K562 (cell line): Measurements from ENCODE around the gene PPP1R16B. TPM values are rescaled to one million over a fixed set of nuclear protein-coding genes. Genes with fewer than 3 reads are reported as not detected.
A peak's percentile ranks its signal among the peaks of the same experiment; 100 is the strongest.

Experiments
- BDP1 ChIP-seq: IDR thresholded peaks from 3 replicates; pipeline ENCODE4 v1.6.1; 2011; ENCODE audit not compliant: insufficient read length, insufficient read depth
- CTBP1 ChIP-seq: fragments of 450-650 bp; IDR thresholded peaks from 2 replicates; pipeline ENCODE4 v1.6.1; 2016; ENCODE audit warnings: borderline replicate concordance
- HNRNPH1 ChIP-seq: fragments of 200-400 bp; formaldehyde crosslinking; optimal IDR thresholded peaks from 2 replicates; pipeline ENCODE3; 2017; ENCODE audit warnings: low read depth, mild to moderate bottlenecking, low read length, moderate library complexity
- HNRNPUL1 ChIP-seq: fragments of 200-400 bp; formaldehyde crosslinking; IDR thresholded peaks from 2 replicates; pipeline ENCODE4 v1.6.1; 2017; ENCODE audit warnings: low read length
- KLF13 ChIP-seq: fragments of 450-650 bp; IDR thresholded peaks from 2 replicates; pipeline ENCODE4 v1.6.1; 2016; ENCODE audit warnings: missing genetic modification characterization, low read depth, mild to moderate bottlenecking, missing compliant biosample characterization, moderate library complexity, borderline replicate concordance
- MLLT1 ChIP-seq, 2 experiments: fragments of 450-650 bp; IDR thresholded peaks; 2 replicates each; pipeline ENCODE4 v1.6.1; 2016
- PHF21A ChIP-seq: fragments of 450-650 bp; IDR thresholded peaks from 2 replicates; pipeline ENCODE4 v1.6.1; 2017; ENCODE audit warnings: low read depth, borderline replicate concordance
- TEAD1 ChIP-seq, 2 experiments: fragments of 450-650 bp in 1 of 2; sonication (generic) in 1 of 2; formaldehyde crosslinking; IDR thresholded peaks; 2 replicates each; pipeline versions ENCODE4 v1.4.0 to v1.8.0; 2020 to 2022; ENCODE audit warnings: mild to moderate bottlenecking in 2 of 2, missing genetic modification reagents in 1 of 2
- TRIM28 ChIP-seq: fragments of 450-650 bp; IDR thresholded peaks from 2 replicates; pipeline ENCODE4 v1.6.1; 2017
- ZBTB9 ChIP-seq: fragments of 450-650 bp; formaldehyde crosslinking; IDR thresholded peaks from 2 replicates; pipeline ENCODE4 v1.4.0; 2020; ENCODE audit warnings: mild to moderate bottlenecking, moderate library complexity
- ZFP36 ChIP-seq: fragments of 150-350 bp; IDR thresholded peaks from 2 replicates; pipeline ENCODE4 v1.6.1; 2018; ENCODE audit warnings: low read length, low read depth; ENCODE audit not compliant: partially characterized antibody
- ZNF133 ChIP-seq: fragments of 250-450 bp; sonication (Bioruptor Pico); IDR thresholded peaks from 2 replicates; pipeline ENCODE4 v1.4.0; 2020; ENCODE audit warnings: mild to moderate bottlenecking
- polyA plus RNA-seq, 8 experiments: library from polyadenylated mRNA; depleted of rRNA in 4 of 8; stranded (reverse) in 5 of 8; unstranded in 3 of 8; fragments of >200 nt; fragmentation: Nextera tagmentation in 2 of 8; fragmentation: Illumina TruSeq in 1 of 8; extraction: Ambion mirVana in 2 of 8; extraction: Trizol in 1 of 8; gene quantifications; 2 replicates each; pipeline versions ENCODE4 v1.2.1 to v1.2.3, GENCODE V29; 2011 to 2014; ENCODE audit warnings: inconsistent platforms in 1 of 8, missing spikeins in 1 of 8
- total RNA-seq, 7 experiments: library from RNA; depleted of rRNA in 6 of 7; stranded (reverse); fragments of >200 nt in 6 of 7; fragmentation: Illumina TruSeq in 2 of 7; extraction: Trizol in 2 of 7; gene quantifications; 2 replicates each; pipeline versions ENCODE4 v1.2.1 to v1.2.3, GENCODE V29; 2011 to 2021; ENCODE audit warnings: low replicate concordance in 1 of 7
- TF ChIP-seq, protein P1 (sequence below): fragments of 450-650 bp; formaldehyde crosslinking; IDR thresholded peaks from 2 replicates; pipeline ENCODE4 v1.4.0; 2022; ENCODE audit warnings: missing genetic modification characterization

Gene PPP1R16B
- total and polyA plus RNA-seq, 9 of the 15 experiments (the other 6 are each of a cell fraction or from before 2014, with no cell fraction given) = 1.5 to 11.5 (median 6.8) TPM

GRCh38 chr20:38930242-38930569, 124.7 kb downstream of the PPP1R16B start (continued):
- TF ChIP-seq HNRNPH1 (no peak), HNRNPUL1 (no peak), MLLT1 (IDR thresholded peaks at IDR 0.05) (no peak), KLF13 (tag) (no peak), ZBTB9 (CRISPR knock-in tag) (no peak), PHF21A (no peak), BDP1 (no peak), ZFP36 (peak; percentile 63), TRIM28 (no peak), TEAD1 (CRISPR knock-in tag; IDR thresholded peaks at IDR 0.05) (no peak), ZNF133 (CRISPR knock-in tag) (no peak), CTBP1 (0 out of 2 replicates have a peak, but pooled peaks have one; percentile 1)
- TF ChIP-seq, protein P1, sequence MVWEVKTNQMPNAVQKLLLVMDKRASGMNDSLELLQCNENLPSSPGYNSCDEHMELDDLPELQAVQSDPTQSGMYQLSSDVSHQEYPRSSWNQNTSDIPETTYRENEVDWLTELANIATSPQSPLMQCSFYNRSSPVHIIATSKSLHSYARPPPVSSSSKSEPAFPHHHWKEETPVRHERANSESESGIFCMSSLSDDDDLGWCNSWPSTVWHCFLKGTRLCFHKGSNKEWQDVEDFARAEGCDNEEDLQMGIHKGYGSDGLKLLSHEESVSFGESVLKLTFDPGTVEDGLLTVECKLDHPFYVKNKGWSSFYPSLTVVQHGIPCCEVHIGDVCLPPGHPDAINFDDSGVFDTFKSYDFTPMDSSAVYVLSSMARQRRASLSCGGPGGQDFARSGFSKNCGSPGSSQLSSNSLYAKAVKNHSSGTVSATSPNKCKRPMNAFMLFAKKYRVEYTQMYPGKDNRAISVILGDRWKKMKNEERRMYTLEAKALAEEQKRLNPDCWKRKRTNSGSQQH (CRISPR knock-in tag) = no peak
